Stimulated activated CD8-positive, alpha-beta memory T cell treated with anti-CD3 and anti-CD28 coated beads, Interleukin-12 subunit alpha, Interleukin-12 subunit beta, amount 100 ng/mL, for 24 hours (primary cell): Measurements from ENCODE around the gene NF1.
"Not testable (repeated sequence)": the region's sequence is repeated elsewhere in the genome, so short reads cannot be mapped to it uniquely, and the experiment has no call there.

Source experiments
- DNase-seq: peaks from one replicate; pipeline ENCODE4 v3.0.0-alpha.2; 2020; ENCODE audit errors: extremely low read depth

Gene NF1

DNA sequence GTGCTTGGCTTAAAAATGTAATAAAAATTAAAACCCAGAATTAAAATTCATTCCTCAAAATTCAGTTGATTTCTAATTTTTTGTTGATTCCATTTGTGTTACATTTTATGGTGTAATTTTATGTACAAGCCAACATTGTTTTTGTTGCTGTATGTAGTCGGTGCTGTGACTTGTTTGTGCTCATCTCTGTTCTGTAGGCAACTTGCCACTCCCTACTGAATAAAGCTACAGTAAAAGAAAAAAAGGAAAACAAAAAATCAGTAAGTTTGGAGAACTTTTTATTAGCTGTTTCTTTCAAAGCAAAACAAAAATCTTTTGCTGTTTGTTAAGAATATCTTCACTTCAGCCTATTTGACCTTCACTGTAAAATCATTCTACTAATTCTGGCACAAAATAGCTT is 158.0 kb downstream of the NF1 start:
- no peak for DNase-seq

DNA sequence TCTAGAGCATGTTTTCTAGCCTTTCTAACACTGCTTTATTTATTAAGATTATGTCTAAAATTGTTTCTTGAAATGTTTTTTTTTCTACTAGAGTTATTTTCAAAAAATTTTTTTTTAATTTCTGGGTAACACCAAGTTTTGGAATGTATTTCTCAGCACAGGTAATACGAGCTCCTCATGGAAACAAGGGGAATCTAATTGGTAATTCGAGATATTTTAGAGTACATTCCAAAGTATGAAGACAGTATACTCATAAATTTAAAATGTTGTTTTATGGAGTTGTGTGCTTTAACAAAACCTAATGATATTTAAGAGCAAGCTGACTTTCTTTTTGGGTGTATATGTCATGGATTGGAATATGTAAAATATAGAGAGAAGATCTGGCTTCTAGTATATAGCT is 159.9 kb downstream of the NF1 start:
- DNase-seq = no peak

DNA sequence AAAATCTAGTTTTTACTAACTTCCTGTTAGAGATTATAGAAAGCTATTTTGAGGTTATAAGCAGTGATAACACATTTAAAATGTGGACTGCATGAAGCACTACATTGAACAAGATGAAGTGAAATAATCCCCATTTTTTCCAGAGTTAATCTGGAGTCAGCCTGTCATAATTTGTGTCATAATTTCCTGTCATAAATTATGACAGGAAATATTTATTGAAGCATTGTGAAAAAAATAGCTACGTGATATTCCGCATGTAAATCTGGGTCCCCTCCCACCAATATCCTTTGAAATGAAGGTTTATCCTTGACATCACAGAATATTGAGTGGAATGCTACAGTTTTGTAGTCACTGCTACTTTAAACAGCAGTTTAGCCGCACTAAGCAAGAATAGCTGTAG is 162.2 kb downstream of the NF1 start:
- DNase-seq = no peak

DNA sequence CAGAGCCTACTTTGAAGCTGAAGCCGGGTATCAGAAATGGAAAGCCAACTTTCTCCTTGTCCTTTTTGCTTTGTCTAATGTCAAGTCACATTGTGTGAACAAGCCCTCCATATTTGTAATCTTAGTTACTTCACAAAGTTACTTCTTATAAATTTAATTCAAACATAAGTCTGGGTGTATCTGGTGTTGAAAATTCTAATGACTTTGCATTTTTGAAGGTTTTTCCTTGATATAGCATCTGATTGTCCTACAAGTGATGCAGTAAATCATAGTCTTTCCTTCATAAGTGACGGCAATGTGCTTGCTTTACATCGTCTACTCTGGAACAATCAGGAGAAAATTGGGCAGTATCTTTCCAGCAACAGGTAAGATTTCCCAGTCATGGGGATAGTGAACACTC is 165.4 kb downstream of the NF1 start:
- no peak for DNase-seq

DNA sequence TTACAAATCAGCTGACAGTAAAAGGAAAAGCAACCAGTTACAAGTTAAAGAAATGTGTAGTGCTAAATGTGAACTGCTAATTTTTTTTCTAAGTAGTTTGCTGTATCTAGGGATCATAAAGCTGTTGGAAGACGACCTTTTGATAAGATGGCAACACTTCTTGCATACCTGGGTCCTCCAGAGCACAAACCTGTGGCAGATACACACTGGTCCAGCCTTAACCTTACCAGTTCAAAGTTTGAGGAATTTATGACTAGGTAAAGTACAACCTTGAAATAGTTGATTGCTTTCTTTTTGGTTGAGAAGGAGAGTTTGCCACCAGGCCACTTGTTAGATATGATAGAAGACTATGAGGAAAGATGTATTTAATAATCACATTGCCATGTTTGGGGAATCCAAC is 166.8 kb downstream of the NF1 start:
- no peak for DNase-seq

DNA sequence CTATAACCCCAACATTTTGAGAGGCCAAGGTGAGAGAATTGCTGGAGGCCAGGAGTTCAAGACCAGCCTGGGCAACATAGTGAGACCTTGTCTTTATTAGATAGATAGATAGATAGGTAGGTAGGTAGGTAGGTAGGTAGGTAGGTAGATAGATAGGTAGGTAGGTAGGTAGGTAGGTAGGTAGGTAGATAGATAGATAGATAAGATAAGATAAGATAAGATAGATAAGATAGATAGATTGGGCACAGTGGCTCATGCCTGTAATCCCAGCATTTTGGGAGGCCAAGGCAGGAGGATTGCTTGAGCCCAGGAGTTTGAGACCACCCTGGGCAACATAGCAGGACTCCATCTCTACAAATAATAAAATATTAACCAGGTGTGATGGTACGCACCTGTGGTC is 168.1 kb downstream of the NF1 start:
- DNase-seq = not testable (repeated sequence)

DNA sequence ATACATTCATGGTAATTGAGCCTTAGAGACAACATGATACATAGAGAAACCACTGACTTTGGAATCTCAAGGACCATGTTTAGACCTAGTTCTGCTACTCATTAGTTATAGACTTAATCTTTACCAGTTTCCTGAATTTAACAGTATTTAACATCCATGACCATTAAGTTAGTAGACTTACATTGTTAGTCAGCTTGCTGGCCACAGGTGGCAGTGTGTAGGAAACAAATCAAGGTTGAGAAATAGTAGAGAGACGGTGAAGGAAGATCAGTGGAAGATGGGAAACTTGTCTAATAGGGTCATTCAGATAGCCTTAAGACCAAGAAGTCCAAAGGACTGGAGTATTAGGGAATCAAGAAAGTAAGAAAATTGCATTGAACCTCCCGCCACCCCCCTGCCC is 171.3 kb downstream of the NF1 start:
- DNase-seq = no peak

DNA sequence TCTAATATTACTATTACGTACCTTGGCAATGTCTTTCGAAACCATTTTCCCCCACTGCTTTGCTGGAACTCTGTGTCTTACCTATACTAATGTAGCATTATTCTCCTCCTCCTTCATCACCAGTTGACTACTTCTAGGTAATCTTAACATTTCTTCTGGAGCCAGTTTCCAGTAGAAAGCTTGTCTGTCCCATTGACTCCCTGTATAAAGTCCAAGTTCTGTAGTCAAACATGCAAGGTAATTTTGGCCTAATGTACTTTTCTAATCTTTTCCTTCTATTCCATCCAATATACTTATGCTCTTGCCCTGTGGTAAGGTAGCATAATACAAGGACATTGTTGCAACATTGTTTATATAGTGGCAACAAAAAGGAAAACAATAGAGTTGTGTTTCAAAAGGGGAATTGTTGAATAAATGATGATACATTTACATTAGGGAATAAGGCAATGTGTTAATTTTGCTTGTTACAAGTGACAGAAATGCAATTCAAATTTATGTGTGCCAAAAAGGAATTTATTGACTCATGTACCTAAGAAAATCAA is 174.3 kb downstream of the NF1 start:
- no peak for DNase-seq

DNA sequence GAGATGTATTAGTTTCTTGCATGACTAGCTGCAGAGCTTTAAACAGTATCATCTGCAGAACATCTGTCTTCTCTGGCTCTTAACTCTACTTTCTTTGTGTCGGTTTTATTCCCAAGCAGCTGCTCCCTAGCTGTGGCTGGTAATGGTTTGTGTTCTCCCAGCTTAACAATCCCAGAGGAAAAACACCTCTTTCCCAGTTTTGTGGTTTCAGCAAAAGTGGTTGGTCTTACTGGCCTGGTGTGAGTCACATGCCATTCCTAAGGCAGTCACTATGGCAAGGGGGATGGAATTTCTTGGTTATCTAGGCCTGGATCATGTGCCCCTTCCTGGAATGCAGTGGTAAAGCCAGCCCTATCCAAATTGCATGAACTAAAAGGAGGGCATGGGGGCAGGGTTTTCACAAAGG is 174.8 kb downstream of the NF1 start:
- DNase-seq = no peak

DNA sequence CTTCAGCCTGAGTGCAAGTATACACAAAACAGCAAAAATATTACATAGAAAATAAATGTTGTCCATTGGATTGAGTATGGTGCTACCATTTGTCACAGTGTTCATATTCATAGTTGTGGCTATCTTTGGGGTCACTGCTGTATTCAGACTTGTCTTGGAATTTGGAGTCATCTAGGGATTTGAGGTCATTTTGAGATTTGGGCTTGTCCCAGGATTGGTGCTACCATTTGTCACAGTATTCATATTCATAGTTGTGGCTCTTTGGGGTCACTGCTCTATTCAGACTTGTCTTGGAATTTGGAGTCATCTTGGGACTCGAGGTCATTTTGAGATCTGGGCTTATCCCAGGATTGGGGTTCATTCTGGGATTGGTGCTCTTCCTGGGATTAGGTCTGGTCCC is 177.5 kb downstream of the NF1 start:
- DNase-seq = no peak

DNA sequence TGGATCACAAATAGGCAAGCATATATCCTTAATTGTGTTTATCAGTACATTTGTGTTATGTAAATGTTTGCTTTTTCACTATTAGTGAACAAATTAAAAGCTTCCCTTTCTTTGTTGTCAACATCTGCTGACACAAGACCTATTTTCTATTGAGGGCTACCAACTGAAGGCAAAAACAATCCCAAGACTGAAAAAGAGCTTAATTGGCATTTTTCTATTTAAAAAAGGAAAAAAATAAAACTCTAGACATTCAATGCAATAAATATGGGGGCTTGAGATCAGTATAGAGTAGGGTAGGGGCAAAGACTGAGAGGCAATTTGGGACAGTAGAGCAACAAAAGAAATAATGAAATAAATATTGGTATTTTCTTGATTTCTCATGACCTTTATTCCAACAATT is 178.0 kb downstream of the NF1 start:
- DNase-seq = no peak

DNA sequence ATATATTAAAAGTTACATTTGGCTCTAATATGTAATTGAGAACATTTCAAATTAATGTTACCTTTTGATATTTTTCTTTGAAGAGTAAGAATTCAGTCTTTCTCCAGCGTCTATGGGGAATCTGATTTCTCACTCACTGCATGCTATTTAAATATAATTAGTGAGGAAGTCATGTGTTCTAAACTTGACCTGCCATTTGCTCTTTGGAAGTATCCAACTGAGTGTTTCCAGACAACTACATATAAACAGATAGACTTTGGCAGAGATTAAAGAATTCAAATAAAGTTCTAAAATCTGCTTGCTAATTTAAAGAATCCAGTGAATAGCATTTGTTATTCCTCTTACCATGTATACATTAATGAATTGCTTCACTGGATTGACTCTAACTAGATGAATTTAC is 178.7 kb downstream of the NF1 start:
- DNase-seq = no peak

DNA sequence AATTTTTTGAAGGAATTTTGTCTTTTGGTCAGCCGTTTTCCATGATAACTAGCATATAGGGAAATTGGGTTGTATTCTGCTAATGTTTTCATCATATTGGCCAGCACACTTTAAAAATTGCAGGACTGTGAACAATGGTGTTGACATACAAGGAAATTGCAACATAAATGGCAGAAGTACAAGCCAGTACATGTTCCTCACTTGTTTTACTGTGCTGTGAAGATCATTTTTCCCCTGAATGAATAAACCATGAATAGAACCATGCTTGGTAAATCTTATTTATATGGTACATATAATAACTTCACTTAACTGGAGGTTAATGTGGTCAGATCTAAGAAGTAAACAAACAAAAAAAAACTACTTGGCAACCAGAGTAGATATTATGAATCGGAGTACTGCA is 179.5 kb downstream of the NF1 start:
- DNase-seq = no peak

DNA sequence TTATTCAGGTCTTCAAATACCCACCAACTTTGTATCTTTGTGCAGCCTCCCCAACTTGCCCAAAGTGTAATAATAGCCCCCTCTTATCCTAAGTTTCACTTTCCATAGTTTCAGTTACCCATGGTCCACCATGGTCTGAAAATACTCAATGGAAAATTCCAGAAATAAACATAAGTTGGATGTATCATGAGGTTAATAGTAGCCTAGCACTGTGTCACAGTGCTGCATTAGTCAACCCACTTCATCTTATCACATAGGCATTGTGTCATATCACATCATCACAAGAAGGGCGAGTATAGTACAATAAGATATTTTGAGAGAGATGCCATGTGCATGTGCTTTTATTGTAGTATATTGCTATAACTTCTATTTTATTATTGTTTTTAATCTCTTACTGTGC is 180.3 kb downstream of the NF1 start:
- no peak for DNase-seq

DNA sequence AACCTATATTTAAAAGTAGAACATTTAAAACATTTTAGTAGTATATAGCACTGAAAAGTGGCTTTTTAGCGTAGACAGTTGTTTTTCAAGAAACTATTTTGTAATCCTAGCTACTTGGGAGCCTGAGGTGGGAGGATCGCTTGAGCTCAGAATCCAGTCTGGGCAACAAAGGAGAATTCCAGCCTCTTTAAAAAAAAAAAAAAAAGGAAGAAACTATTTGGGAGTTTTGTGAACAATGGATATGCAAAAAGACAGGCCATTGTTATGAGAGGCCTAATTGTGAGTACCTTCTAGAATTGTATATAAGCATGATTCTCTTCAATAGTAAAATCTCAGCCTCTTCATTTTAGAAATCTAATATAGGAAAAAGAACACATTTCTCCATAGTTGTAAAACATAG is 184.6 kb downstream of the NF1 start:
- no peak for DNase-seq

DNA sequence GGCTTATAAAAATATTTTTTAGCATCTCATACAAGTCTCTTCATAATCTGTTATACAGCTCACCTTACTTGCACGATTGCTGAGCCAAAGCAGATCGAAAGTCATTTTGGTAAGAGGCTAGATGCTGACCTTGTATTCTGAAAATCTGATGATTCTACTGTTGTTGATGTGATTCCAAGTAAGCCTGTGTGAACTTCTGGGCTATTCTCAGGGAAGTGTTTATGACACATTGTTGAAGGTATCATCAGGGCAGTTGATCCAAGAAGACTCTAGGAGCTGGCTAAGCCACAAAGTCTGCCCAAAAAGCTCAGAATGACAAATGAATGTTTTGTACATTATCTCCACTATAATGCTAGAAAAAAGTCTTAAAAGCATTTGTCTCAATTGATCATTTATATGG is 186.3 kb downstream of the NF1 start:
- no peak for DNase-seq

DNA sequence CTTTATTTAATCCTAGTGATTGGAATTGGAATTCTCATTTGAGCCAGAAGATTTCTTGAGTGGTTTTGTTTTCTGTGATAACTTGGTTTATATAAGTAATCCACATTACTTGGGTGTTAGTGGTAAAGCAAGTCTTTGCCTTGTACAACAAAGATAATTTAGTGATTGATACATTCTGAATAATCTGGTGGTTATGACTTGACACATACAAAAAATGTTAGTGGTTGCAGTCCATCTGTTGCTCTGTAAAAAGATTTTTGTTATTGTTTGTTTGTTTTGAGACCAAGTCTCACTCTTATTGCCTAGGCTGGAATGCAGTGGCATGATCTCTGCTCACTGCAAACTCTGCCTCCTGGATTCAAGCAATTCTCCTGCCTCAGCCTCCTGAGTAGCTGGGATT is 189.1 kb downstream of the NF1 start:
- DNase-seq = no peak

DNA sequence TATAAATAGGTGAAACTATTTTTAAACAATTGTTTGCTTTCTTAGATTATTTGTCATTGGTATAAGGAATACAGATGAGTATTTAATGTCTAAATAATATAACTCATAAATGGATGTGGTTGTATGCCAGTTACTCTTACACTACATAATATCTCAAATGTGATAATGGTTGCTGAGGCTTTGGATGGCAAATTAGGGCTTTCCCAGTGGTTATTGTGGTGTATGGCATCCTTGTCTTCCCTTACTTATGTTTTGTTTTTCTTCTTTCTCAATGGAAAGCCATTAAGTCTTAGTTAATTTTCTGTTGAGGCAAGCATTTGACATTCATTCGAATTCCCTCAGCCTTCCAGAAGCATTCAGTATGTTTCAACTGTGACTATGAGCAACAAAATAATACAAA is 191.8 kb downstream of the NF1 start:
- no peak for DNase-seq

DNA sequence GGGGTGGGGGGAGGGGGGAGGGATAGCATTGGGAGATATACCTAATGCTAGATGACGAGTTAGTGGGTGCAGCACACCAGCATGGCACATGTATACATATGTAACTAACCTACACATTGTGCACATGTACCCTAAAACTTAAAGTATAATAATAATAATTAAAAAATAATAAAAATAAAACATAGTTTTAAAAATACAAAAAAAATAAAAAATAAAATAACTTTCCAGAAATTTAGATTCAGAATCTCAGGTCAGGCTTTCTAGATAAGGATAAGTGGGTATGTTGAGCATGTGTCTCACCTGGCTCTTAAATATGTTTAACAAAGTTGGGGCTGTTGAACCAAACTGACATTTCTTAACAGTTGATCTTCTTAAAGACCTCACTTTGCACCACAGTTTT is 193.2 kb downstream of the NF1 start:
- not testable (repeated sequence) for DNase-seq

DNA sequence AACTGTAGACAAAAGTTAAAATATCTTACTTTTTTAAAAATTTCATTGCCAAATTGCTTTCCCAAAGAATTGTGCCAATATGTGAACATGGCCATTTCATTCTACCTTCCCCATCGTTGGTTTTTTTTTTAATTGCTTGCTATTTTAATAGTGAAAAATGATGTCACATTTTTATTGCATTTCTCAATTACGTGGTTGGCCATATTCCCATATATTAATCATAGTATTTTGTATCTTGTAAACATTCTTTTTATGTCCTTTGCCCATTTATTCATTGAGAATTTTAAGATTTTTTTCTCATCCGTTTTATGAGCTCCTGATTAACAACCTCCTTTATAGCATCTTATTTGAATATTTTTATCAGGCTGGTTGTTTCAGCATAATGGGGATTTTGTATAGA is 195.0 kb downstream of the NF1 start:
- no peak for DNase-seq

DNA sequence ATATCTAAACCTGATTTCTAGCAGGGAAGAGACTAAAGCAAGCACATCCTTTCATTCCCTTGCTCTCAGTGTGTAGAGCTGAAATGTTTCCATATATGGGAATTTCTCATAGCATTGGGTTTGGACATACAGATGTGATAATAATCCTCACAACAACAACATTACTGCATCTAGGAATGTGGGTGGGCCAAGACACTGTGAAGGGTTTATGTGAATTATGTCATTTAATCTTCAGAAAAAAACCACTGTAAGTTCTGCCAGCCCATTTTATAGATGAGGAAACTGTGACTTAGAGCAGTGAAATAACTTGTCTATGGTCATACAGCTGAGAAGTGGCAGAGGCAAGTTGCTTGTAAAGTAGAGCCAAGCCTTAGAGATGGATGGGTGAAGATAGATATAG is 197.0 kb downstream of the NF1 start:
- DNase-seq = no peak

DNA sequence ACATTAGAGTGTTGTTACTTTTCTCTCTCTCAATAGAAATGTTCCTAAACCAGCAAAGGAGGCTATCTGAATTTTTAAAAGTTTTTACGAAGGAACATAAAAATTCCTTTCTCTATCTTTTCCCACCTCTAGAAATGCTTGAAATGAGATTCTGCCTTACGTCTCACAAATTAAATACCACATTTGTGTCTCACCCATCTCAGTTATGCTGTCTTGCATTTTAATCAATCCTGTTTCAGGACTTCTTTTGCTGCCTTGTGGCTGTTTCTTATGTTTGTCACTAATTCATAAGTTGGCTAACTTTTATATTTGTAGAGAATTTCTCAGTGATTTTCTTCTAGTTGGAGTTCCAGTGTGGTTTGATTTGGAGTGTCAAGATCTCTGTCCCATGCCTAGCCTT is 198.8 kb downstream of the NF1 start:
- no peak for DNase-seq

DNA sequence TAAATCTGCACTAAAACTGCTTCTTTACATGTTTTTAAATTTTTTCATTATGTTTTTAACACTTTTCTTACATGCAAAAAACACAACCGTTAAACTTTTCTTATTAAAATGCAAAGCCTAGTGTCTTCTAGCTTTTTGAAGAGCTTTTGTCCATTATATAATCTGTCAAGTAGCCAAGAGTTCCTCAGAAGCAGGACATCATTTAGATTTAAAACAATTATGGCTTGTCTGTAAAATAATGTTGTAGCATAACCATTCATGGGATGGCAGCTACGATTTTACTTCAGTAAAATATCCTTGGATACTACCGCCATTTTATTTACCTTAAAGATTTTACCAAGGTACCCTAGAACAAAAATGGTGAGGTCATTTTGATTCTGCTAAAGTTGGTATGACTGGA is 199.5 kb downstream of the NF1 start:
- DNase-seq = no peak

DNA sequence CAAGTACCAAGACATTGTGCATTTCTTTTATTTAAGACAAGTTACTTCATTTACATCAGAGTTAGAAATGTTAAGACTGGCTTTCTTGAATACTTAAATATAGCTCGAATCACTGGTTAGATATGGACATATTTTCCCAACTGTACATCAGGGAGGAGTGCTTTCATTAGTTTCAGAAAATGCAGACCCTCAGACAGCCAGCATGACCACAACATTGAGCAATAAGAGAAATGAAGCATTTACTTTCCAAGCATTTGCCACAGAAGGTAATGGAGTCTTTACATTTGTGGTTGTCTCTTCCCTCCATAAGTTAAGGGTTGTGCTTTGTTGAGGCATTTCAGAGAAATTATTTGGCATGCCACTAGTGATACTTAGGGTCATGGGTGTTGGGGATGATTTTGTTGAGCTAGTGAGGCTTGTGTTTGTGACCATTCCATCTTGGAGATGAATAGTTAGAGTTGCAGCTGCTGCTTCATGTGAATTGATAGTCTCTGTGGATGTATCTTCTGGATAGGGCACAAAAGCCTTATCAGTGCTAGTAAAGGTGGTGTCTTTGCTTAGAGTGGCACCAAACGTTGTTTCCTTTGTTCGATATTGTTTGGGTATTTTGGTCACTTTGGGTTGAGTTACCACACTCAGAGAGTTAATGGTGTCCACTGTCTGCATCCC is 200.2 kb downstream of the NF1 start:
- DNase-seq = no peak
